ENCODE data around the gene AP2A2.

- TF ChIP-seq POLR2A (IDR thresholded peaks at IDR 0.05) (no peak), POLR2AphosphoS5 (IDR thresholded peaks at IDR 0.05) (peak in 1 of 3 donors; percentile 22), EP300 (IDR thresholded peaks at IDR 0.05) (no peak), CTCF (IDR thresholded peaks at IDR 0.05) (no peak)
These were observed 109.0 kb downstream of the AP2A2 start for GRCh38 chr11:1034456-1035295.

Measured in stomach (tissue), 4 donors.